Spleen (tissue), 11 donors: Measurements from ENCODE around the gene JSRP1. TPM values are rescaled to one million over a fixed set of nuclear protein-coding genes. Genes with fewer than 3 reads are reported as not detected.

Source experiments
- DNase-seq: peaks from one replicate; pipeline ENCODE4 v3.0.0-alpha.2; 2020
- H3K27ac ChIP-seq, 8 donors: fragments of 200-600 bp; sonication (generic) in 7 of 8; 1 replicate in 4 of 8; 2 replicates in 4 of 8; pipeline versions ENCODE4 v1.5.0 to v1.8.0; 2016 to 2021; ENCODE audit warnings: inconsistent platforms in 4 of 8, mild to moderate bottlenecking in 4 of 8, moderate library complexity in 1 of 8
- H3K27me3 ChIP-seq, 7 donors: fragments of 200-600 bp; sonication (generic) in 6 of 7; replicated peaks in 1 of 7; 1 replicate in 4 of 7; 2 replicates in 3 of 7; pipeline versions ENCODE4 v1.5.0 to v1.8.0; 2016 to 2021; ENCODE audit warnings: inconsistent platforms in 3 of 7, mild to moderate bottlenecking in 1 of 7
- H3K36me3 ChIP-seq, 6 donors: fragments of 200-600 bp; sonication (generic) in 5 of 6; 1 replicate in 4 of 6; 2 replicates in 2 of 6; pipeline versions ENCODE4 v1.5.0 to v1.8.0; 2016 to 2021; ENCODE audit warnings: inconsistent platforms in 2 of 6
- H3K4me1 ChIP-seq, 6 donors: fragments of 200-600 bp; sonication (generic) in 5 of 6; 1 replicate in 3 of 6; 2 replicates in 3 of 6; pipeline versions ENCODE4 v1.5.0 to v1.8.0; 2016 to 2021; ENCODE audit warnings: inconsistent platforms in 3 of 6
- H3K4me3 ChIP-seq, 8 donors: fragments of 200-600 bp; sonication (generic) in 7 of 8; 1 replicate in 4 of 8; 2 replicates in 4 of 8; pipeline versions ENCODE4 v1.5.0 to v1.8.0; 2016 to 2021; ENCODE audit warnings: inconsistent platforms in 4 of 8, mild to moderate bottlenecking in 4 of 8, moderate library complexity in 2 of 8
- H3K9me3 ChIP-seq, 8 donors: fragments of 200-600 bp; sonication (generic) in 7 of 8; 1 replicate in 4 of 8; 2 replicates in 4 of 8; pipeline versions ENCODE4 v1.5.0 to v1.8.0; 2016 to 2021; ENCODE audit warnings: inconsistent platforms in 4 of 8
- CTCF ChIP-seq, 11 experiments: fragments of 200-600 bp in 7 of 11; fragments of 450-650 bp in 4 of 11; sonication (generic) in 4 of 11; IDR thresholded peaks in 8 of 11; conservative IDR thresholded peaks in 3 of 11; 1 replicate in 7 of 11; 2 replicates in 4 of 11; pipeline versions ENCODE4 v1.4.0 to v1.8.0; 2016 to 2021; ENCODE audit warnings: antibody characterized with exemption in 11 of 11, inconsistent platforms in 4 of 11, mild to moderate bottlenecking in 1 of 11
- POLR2A ChIP-seq, 3 donors: fragments of 450-650 bp; IDR thresholded peaks; one replicate each; pipeline ENCODE4 v1.5.1; 2017; ENCODE audit warnings: antibody characterized with exemption in 3 of 3, mild to moderate bottlenecking in 1 of 3
- POLR2AphosphoS5 ChIP-seq, 3 donors: sonication (generic); formaldehyde crosslinking; IDR thresholded peaks; one replicate each; pipeline ENCODE4 v1.5.1; 2017; ENCODE audit warnings: antibody characterized with exemption in 3 of 3
- WGBS, 5 donors: extraction: QIAGEN DNeasy Blood & Tissue Kit in 3 of 5; methylation state at CpG; one replicate each; pipeline versions ENCODE4 v1.1.5 to v1.1.7; 2013 to 2018; 5-methylcytosine and 5-hydroxymethylcytosine counted together
- intact Hi-C: fragments of 100-400 bp; cut with DNase I; formaldehyde crosslinking; loops from one replicate; pipeline ENCODE4 v1.15.0; 2023; ENCODE audit warnings: low total_unique reads
- polyA plus RNA-seq, 3 donors: library from polyadenylated mRNA; stranded (reverse); fragments of 200-250 nt; gene quantifications; one replicate each; pipeline ENCODE4 v1.2.1, GENCODE V29; 2013
- total RNA-seq, 7 donors: library from RNA; depleted of rRNA in 3 of 7; stranded (reverse); fragments of >200 nt in 3 of 7; fragmentation: NEBNext Ultra II Directional in 4 of 7; extraction: Animal tissue kit (Norgen Biotek cat#: 25700) in 4 of 7; gene quantifications; one replicate each; pipeline versions ENCODE4 v1.1.0 to v1.2.1, GENCODE V29; 2016 to 2021
- donor health status: healthy with polysubstance abuse.
- donor health status: DM: no; HTN: no; CAD: no; lungs with moderate emphysema.
- donor health status: DM: no; HTN: no; CAD: no.
- donor health status: Bipolar disorder and iron deficiency.
- donor health status: healthy.
- donor health status: DM: no; HTN: no; CAD: no.
- donor health status: DM: yes; HTN: yes; CAD: no.

Gene JSRP1
- total and polyA plus RNA-seq, 10 donors: 1.2 to 4.8 (median 3.1) TPM

DNA sequence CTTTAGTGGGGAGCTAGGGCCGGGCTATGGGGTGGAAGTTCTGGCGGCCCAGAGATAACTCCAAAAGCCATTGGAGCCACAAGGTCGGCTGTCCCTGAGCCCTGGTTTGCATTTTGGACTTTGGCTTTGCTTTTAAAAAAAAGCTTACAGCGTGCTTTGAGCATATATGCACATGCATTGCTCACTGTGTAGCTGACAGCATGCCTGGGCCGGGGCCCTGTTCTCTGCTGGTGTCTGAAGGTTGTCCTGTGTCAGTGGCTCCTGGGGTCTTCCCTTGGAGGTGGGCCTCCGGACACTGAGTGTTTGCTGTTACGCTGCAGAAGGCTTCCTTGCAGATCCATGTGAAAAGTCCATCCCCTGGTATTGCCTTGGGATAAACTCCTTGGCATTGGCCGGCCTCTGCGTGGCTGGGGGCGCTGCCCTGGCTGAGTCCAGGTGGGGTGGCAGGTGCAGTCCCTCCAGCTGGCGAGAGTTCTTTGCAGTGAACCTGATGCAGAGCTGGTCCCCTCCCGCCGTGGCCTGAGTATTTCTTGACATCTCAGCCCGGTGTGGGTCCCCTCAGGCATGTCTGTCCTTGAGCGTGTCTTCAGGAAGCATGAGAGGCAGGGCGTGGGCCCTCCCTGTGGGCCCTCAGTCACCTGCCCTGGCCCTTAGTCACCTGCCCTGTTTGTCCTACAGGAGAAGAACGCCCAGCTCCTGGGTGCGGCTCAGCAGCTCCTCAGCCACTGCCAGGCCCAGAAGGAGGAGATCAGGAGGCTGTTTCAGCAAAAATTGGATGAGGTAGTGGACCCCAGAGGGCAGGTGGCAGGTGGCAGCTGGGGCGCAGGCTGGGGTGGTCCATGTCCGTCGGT lies 43.1 kb downstream of the JSRP1 start:
- H3K9me3 ChIP-seq: no peaks in the 10 kb centered on the region
- H3K27ac ChIP-seq: no peak overlapping the region
- H3K27me3 ChIP-seq: no peaks in the 10 kb centered on the region
- no peak overlapping the region for H3K4me3 ChIP-seq
- DNase-seq: no peak
- 89 to 95% (median 93%) methylated on average over 13 to 21 of the region's 21 CpGs for WGBS, 5 donors
- TF ChIP-seq CTCF (IDR thresholded peaks at IDR 0.05 in 8 of 11, conservative IDR thresholded peaks at IDR 0.05 in 3 of 11) (no peak), POLR2A (IDR thresholded peaks at IDR 0.05) (no peak), POLR2AphosphoS5 (IDR thresholded peaks at IDR 0.05) (no peak)
- peaks cover 0 to 28% (median 17%) of the 10 kb centered on the region in 6 donors for H3K4me1 ChIP-seq
- intact Hi-C loops: no loop called here
- peaks cover 0 to 100% (median 86%) of the 10 kb centered on the region in 6 donors for H3K36me3 ChIP-seq

DNA sequence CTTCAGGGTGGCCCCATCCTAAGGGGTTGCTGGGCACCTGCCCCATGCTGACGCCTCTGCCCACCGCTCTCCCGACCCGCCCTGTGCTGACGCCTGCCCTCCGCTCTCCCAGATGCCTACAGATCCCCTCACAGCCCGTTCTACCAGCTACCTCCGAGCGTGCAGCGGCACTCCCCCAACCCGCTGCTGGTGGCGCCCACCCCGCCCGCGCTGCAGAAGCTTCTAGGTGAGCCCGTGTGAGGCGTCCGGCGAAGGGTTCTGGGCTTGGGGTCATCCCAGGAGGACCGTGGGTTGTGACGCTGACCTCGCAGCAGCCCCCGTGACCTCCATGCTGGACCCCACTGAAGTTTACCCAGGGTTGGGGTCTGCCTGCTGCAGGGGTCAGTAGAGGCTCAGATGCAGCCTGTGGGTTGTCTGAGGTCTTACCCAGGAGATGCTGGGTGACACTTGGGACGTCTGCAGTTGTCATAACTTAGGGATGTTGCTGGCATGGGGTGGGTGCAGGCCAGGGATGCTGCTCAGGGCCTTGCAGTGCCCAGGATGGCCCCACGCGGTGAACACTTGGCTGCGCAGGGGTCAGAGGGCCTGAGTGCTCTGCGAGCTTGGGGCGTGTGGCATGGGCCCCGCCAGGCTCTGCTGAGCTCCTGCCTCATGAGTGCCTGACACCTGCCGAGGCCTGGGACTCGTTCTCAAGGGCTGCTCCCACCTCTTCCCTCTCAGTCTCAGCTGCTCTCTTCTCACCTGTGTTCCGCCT lies 45.1 kb downstream of the JSRP1 start:
- TF ChIP-seq POLR2AphosphoS5 (IDR thresholded peaks at IDR 0.05) (peak in 1 of 3 donors; percentile 8), CTCF (IDR thresholded peaks at IDR 0.05 in 8 of 11, conservative IDR thresholded peaks at IDR 0.05 in 3 of 11) (no peak), POLR2A (IDR thresholded peaks at IDR 0.05) (no peak)
- Histone ChIP-seq H3K4me1 (peaks cover 0 to 35% (median 20%) of the 10 kb centered on the region in 6 donors), H3K36me3 (peaks cover 0 to 100% (median 81%) of the 10 kb centered on the region in 6 donors), H3K4me3 (no peak overlapping the region), H3K27me3 (no peaks in the 10 kb centered on the region), H3K27ac (no peak overlapping the region), H3K9me3 (no peaks in the 10 kb centered on the region)
- 93 to 99% (median 95%) methylated on average over 19 to 33 of the region's 33 CpGs for WGBS, 5 donors
- no peak for DNase-seq
- intact Hi-C loops: no loop called here

GRCh38 chr19:2210206-2210605 lies 46.0 kb downstream of the JSRP1 start:
- no peak for DNase-seq
- peaks cover 0 to 100% (median 73%) of the 10 kb centered on the region in 6 donors for H3K36me3 ChIP-seq
- TF ChIP-seq POLR2A (IDR thresholded peaks at IDR 0.05) (no peak), POLR2AphosphoS5 (IDR thresholded peaks at IDR 0.05) (no peak), CTCF (IDR thresholded peaks at IDR 0.05 in 8 of 11, conservative IDR thresholded peaks at IDR 0.05 in 3 of 11) (no peak)

GRCh38 chr19:2209408-2209807 lies 46.8 kb downstream of the JSRP1 start:
- Histone ChIP-seq H3K4me3 (no peak overlapping the region), H3K27ac (peak overlapping the region in 2 of 8 donors; percentile 21 to 62), H3K36me3 (peaks cover 0 to 100% (median 65%) of the 10 kb centered on the region in 6 donors), H3K9me3 (no peaks in the 10 kb centered on the region), H3K4me1 (peaks cover 0 to 24% (median 15%) of the 10 kb centered on the region in 6 donors), H3K27me3 (no peaks in the 10 kb centered on the region)
- WGBS, 5 donors: 78 to 97% (median 92%) methylated on average over 9 to 17 of the region's 17 CpGs
- DNase-seq: no peak
- no peak for TF ChIP-seq POLR2AphosphoS5 (IDR thresholded peaks at IDR 0.05)
- TF ChIP-seq CTCF (IDR thresholded peaks at IDR 0.05 in 8 of 11, conservative IDR thresholded peaks at IDR 0.05 in 3 of 11): no peak
- no peak for TF ChIP-seq POLR2A (IDR thresholded peaks at IDR 0.05)
- intact Hi-C loops: no loop called here

More at GRCh38 chr19:2210206-2210605, 46.0 kb downstream of the JSRP1 start:
- WGBS, 5 donors: 83 to 95% (median 89%) methylated on average over 3 to 21 of the region's 21 CpGs
- Histone ChIP-seq H3K27me3 (no peaks in the 10 kb centered on the region), H3K4me1 (peaks cover 0 to 30% (median 15%) of the 10 kb centered on the region in 6 donors), H3K27ac (no peak overlapping the region), H3K4me3 (no peak overlapping the region), H3K9me3 (no peaks in the 10 kb centered on the region)
- intact Hi-C loops: no loop called here
